D721Med (cell line): Measurements from ENCODE around the gene CYYR1.

Source experiments
- DNase-seq: peaks from one replicate; pipeline ENCODE4 v3.0.0; 2011; ENCODE audit warnings: low spot score; ENCODE audit not compliant: insufficient read length
- FAIRE-seq: peaks from 2 replicates; lab custom pipeline; 2011; peaks lifted over from hg19 to GRCh38; lab: Jason Lieb, UNC
- TF ChIP-seq, protein P1 (sequence below): IDR thresholded peaks from 2 replicates; pipeline ENCODE4 v1.5.1; 2012; ENCODE audit warnings: mild to moderate bottlenecking, control low read depth; ENCODE audit not compliant: insufficient read depth; ENCODE audit errors: missing control alignments

The CYYR1 gene

DNA sequence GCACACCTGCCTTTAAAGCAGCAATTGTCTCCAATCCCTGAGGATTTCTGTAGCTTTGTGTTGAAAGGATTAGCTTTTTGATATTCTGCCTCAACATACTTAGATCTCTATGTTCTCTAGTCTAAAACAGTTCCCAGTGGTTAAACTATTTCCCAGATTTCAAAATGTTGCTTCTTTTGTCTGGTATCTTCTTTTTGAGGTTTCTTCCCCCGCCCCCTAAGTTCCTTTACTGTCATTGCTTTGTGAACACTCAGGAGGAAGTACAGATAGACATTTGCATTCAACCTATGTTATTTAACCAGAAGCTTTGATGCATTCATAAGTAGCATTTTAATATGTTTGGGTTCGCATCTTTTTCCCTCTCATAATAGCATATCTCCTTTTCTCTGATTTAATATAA lies 33.5 kb downstream of the CYYR1 start:
- FAIRE-seq: no peak
- no peak for DNase-seq
- TF ChIP-seq, protein P1, sequence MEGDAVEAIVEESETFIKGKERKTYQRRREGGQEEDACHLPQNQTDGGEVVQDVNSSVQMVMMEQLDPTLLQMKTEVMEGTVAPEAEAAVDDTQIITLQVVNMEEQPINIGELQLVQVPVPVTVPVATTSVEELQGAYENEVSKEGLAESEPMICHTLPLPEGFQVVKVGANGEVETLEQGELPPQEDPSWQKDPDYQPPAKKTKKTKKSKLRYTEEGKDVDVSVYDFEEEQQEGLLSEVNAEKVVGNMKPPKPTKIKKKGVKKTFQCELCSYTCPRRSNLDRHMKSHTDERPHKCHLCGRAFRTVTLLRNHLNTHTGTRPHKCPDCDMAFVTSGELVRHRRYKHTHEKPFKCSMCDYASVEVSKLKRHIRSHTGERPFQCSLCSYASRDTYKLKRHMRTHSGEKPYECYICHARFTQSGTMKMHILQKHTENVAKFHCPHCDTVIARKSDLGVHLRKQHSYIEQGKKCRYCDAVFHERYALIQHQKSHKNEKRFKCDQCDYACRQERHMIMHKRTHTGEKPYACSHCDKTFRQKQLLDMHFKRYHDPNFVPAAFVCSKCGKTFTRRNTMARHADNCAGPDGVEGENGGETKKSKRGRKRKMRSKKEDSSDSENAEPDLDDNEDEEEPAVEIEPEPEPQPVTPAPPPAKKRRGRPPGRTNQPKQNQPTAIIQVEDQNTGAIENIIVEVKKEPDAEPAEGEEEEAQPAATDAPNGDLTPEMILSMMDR: no peak

DNA sequence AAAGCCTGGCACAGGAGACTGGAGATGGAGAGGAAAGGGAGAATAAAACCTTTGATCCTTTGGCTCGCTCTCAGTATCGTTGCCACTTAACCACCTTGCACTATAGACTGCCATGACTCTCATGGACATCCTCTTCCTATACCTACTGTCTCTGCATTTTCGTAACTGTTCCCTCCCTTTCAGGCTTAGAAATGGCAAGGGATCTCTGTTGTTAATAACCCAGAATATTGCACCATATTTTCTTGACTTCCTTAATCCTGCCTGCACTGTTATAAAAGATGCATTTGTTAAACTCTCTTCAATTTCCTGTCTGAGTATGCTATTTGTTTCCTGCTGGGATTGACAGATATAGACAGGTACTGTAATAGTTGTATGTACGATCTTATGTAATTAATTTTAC lies 38.6 kb downstream of the CYYR1 start:
- TF ChIP-seq, protein P1: no peak
- DNase-seq (no peak), FAIRE-seq (no peak)

- TF ChIP-seq, protein P1: no peak
- FAIRE-seq (no peak), DNase-seq (no peak)
Measured at GRCh38 chr21:26532208-26532607, 40.9 kb downstream of the CYYR1 start.

- FAIRE-seq (no peak), DNase-seq (no peak)
- TF ChIP-seq, protein P1: no peak
Measured at GRCh38 chr21:26529526-26529925, 43.6 kb downstream of the CYYR1 start.

GRCh38 chr21:26528882-26529281 lies 44.2 kb downstream of the CYYR1 start:
- no peak for DNase-seq
- no peak for FAIRE-seq
- TF ChIP-seq, protein P1: no peak

DNA sequence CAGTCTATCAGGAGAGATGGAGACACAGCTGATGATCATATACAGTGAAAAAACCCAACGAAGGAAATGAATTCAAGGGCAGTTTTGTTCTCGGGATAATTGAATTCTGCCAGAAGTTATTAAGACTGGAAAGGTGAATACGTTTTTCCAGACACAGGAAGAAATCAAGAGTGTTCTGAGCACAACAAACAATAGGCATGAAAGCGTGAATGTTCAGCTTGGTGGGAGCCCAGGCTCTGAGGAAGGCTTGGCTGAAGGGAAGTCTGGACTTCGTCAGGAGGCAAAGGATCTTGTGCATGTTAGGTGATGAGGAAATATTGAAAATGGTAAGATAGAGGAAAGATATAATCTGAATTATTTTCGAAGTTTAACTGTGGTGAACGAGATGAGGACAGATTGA lies 50.4 kb downstream of the CYYR1 start:
- TF ChIP-seq, protein P1: no peak
- DNase-seq: no peak
- no peak for FAIRE-seq

- TF ChIP-seq, protein P1: no peak
- FAIRE-seq (no peak), DNase-seq (no peak)
Measured at GRCh38 chr21:26519142-26519541, 53.9 kb downstream of the CYYR1 start.
